Daoy (cell line): ENCODE data around the gene CCDC170. TPM values are rescaled to one million over a fixed set of nuclear protein-coding genes. Genes with fewer than 3 reads are reported as not detected.

Source experiments
- DNase-seq: peaks from one replicate; pipeline ENCODE4 v3.0.0-alpha.2; 2015; ENCODE audit warnings: low read depth
- total RNA-seq: library from RNA; depleted of rRNA; stranded (reverse); fragments of >200 nt; shearing (Covaris generic); gene quantifications from 2 replicates; pipeline ENCODE4 v1.2.3, GENCODE V29; 2014

Gene CCDC170
- total RNA-seq, 1 experiment from 2014 or later = not detected

GRCh38 chr6:151546941-151547659, 53.3 kb downstream of the CCDC170 start:
- no peak for DNase-seq

GRCh38 chr6:151548201-151548600, 54.4 kb downstream of the CCDC170 start:
- no peak for DNase-seq

DNA sequence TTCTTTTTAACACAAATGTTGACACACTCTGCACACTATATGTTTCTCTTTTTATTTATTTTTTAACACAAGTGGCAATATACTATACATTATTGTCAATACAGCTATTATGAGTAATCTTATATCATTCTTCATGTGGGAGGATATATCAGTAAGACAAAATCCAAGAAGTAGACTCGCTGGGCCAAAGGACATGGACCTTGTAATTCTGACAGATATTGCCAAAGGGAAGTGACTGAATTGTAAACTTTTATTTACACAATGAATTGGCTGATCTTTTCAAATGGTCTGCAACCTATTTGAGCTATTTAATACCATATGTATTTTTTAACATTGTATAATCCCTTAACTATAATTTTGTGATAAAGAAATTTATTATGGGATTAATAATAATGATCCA, 56.0 kb downstream of the CCDC170 start:
- no peak for DNase-seq

DNA sequence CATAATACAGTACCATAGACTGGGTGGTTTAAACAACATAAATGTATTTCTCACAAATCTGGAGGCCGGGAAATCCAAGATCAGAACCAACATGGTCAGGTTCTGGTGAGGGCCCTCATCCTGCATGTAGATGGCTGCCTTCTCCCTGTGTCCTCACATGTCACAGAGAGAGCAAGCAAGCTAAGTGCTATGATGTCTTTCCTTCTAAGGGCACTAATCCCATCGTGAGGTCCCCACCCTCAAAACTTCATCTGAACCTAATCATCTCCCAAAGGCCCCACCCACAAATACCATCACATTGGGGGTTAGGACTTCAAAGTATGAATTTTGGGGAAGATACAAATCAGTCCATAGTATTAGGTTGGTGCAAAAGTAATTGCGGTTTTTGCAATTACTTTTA, 56.8 kb downstream of the CCDC170 start:
- no peak for DNase-seq

DNA sequence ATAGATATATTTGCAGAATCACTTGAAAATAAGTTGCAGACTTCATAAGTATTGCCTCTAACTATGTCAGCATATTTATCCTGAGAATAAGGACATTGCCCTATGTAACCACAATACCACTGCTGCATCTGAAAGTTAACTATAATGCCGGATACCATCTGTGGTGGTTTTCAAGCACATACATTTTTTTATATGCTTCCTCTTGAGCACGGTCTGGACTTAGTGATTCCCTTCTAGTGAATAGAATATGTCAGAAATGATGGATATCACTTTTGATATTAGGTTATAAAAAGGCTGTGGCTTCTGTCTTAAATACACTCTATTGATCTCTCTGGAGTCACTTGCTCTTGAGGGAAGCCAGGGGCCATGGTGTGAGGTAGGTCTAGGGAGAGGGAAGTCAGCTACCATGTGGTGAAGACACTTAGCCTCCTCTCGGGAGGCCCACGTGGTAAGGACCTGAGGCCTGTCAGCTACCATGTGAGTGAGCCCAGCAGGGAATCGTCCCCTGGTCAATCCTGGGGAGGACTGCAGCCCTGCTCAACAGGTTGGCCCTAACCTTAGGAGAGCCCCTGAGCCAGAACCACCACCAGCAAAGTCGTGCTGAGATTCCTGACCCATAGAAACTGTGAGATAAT, 57.5 kb downstream of the CCDC170 start:
- DNase-seq = no peak

GRCh38 chr6:151553416-151554165, 59.8 kb downstream of the CCDC170 start:
- no peak for DNase-seq

DNA sequence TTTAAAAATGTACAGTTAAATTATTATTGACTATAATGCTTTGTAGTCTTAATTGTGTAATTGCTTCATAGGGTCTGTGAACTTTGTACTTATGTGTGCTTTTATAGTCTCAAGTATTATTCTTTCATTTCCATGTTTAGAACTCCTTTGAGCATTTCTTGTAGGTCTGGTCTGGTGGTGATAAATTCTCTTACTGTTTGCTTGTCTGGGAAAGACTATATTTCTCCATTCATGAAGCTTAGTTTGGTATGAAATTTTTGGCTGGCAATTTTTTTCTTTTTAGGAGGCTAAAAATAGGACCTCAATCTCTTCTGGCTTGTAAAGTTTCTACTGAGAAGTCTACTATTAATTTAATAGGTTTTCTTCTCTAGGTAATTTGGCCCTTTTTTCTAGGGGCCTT, 67.4 kb downstream of the CCDC170 start:
- DNase-seq = no peak

DNA sequence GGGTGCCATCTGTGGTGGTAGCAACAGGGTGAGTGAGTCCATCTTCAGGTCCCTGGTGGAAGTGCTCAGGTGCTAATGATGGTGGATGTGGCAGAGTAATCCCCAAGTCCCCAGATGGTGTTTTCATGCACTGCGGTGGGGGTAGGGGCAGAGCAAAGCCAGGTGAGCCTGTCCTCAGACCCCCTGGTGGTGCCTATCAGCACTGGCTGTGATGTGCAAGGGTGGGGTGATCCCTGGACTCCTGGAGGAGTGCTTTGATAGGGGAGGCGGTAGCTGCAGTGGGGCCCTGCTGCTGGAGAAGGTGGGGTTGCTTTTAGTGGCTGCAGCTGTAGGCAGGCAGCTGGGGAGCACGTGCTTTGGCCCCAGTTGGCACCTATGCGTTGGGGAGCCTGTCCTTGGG, 70.8 kb downstream of the CCDC170 start:
- no peak for DNase-seq

DNA sequence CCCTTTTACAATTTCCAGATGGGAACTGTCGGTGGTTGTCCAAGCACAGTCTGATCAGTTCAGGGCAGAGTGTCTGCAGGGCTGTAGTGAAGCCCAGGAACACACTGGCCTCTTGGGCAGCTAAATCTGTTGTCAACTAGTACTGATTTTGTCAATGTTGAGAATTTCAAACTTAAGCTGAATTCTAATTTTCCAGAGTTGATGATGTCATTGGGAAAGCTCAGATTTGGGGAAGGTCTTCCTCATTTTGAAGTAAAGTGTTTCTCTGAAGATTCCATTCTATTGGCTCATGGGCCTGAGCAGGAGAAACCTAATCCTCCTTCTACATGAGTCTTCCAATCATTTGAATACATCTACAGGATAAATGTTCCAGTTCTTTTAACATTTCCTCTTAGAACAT, 72.1 kb downstream of the CCDC170 start:
- DNase-seq = no peak

DNA sequence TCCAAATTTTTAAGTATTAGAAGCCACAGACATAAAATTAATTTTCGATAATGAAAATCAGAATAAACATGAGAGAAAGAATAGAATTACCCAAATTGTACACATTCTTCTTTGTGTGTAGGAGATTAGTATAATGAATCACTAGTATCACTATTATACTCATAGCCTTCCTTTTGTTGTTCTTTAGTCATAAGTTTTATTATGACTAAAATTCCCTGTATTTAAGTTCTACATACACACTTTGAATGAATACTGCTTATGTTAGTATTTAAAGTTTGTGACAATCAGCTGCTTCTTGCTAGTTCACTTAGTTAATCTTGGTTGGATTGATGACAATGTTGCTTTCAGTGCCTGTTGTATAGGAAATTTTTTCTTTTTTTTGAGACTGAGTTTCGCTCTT, 72.7 kb downstream of the CCDC170 start:
- no peak for DNase-seq

DNA sequence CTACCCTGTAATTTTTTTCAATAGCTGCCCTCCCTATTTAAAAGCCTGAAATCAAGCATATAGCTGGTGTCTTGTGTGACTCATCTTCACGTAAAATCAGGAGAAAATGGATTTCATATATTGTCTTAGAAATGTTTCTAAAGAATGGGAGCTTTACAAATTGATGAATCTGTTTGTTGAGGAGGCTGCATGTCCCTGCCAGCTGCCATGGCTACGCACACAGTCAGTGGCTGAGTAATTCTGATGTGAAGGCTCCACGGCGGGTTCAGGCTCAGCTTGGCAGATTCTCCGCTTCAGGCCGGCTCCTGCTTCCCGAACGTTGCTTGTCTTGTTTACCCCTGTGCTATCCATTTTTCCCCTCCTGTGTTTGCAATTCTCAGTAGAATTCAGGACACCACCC, 82.8 kb downstream of the CCDC170 start:
- peak; percentile 59 for DNase-seq

DNA sequence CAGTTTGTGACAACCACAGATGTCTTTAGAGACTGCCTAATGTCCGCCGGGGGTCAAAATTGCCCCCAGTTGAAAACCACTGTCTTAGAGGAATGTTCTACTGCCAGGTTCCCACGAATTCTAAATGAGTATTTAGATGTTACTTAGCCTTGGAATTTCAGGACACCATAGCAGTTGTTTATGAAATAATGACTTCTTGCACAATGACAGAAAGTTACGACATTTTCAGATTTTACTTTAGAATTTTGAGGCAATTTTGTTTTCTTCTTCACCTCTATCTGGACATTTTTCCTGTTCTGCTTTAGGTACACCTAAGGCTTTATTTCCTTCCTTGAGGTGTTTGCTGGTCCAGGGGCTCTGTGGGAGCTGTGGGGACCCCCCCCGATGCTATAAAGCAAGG, 83.4 kb downstream of the CCDC170 start:
- no peak for DNase-seq

GRCh38 chr6:151585741-151586140, 91.9 kb downstream of the CCDC170 start:
- no peak for DNase-seq

DNA sequence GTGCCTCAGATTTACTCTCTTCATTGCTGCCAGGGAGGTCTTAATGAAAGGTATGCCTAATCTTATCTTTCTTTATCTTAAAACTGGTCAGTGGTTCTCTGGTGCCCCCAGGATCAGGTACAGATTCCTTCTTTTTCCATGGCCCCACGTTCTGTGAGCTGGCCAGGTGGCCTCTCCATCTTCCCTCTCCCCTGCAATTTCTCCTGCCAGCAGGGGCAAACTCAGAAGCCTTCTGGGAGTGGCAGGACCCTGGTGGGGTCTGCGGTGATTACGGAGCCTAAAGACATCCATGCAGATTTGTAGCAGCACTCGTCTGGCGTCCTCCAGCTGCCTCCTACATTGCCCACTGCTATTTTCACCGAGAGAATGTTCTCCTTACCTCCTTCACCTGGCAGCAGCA, 95.8 kb downstream of the CCDC170 start:
- no peak for DNase-seq

DNA sequence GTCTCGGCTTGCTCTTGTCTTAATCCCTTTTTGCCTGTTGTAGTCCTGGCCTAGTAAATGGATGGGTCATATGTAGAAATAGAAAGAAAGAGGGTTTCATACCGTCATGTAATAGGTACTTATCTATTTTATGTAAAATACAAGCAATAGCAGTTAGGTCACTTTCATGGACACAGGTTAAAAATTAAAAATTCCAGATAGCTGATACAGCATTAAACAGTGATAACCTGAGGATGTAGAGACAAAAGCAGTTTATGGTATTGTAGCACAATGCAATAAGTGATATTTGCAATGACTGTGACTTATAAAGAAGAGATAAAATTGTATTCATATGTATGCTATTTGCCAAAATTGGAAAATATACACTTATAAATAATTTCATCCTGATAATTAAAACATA, 96.9 kb downstream of the CCDC170 start:
- no peak for DNase-seq

DNA sequence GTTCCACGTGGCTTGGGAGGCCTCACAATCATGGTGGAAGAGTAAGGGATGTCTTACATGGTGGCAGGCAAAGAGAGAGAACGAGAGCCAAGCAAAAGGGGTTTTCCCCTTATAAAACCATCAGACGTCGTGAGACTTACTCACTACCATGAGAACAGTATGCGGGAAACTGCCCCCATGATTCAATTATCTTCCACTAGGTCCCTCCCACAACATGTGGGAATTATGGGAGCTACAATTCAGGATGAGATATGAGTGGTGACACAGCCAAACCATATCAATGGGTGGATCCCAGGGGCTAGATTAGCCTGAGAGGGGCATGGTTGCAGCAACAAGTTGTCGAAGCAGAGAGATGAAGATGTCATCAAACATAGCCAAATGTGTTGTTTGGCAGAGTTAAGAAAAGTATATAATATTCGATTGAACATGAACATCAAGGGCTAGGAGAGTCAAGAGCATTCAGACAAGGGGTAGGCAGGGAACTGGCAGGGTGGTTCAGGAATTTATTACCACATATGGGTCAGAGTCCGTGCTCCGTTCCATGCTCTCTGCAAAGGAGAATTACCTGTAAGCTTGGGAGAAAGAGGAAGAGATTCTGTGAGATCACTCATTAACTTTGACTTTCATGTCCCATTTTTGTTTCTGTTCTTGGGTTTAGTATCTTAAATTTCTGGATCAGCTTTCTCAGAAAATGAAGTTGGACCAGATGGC, 98.8 kb downstream of the CCDC170 start:
- no peak for DNase-seq

DNA sequence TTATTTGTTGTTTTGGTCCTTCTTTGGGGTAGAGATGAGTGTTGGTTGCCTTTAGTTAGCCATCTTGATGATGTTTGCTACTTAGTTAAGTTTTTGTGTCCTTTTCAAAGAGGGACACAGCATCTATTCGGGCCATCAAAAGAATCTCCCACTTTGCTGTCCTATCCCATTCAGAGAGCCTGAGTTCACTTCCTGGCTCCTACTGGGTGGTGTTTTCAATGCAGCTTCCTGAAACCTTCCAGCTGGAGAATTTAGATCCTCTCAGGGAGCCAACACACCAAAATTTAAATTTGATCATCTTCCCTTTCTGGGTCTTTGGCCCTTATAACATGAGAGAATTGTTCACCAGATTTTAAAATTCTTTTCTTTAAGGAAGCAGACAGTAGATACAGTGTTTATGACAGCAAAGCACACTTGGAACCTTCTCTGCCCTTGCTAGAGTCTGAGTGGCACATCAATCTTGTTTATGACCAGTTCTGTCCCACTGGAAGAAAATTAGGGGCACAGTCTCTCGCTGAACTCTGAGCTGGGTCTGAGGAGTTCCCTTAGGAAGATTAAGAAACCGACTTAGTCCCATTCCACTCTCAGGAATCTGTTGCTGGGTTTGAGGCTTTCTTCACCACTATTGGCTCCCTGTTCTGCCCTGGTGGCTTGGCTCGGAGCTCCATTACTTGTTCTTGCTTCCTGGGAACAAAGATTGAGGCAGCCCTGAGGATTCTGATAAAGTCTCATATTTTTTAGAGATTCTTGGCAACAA, 115.5 kb downstream of the CCDC170 start:
- no peak for DNase-seq

DNA sequence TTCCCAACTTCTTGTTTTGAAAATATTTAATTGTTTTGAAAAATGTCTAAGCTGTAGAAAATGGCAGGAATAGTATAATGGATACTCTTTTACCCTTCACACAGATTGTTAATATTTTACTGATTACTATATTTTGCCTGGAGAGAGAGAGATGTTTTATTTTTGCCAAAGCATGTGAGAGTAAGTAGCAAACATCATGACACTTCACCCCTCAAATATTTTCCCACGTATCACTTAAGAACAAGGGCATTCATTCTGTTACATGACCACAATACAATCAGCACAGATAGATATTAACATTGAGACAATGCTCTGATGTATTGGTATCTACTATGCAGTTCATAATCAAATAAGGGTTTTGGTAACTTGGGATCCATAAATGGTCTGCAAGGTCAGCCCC, 116.5 kb downstream of the CCDC170 start:
- no peak for DNase-seq

GRCh38 chr6:151614630-151615029, 120.8 kb downstream of the CCDC170 start:
- no peak for DNase-seq

- DNase-seq = no peak
Measured at GRCh38 chr6:151616091-151616513, 122.3 kb downstream of the CCDC170 start.

- DNase-seq = no peak
Measured at GRCh38 chr6:151616600-151616999, 122.8 kb downstream of the CCDC170 start.

DNA sequence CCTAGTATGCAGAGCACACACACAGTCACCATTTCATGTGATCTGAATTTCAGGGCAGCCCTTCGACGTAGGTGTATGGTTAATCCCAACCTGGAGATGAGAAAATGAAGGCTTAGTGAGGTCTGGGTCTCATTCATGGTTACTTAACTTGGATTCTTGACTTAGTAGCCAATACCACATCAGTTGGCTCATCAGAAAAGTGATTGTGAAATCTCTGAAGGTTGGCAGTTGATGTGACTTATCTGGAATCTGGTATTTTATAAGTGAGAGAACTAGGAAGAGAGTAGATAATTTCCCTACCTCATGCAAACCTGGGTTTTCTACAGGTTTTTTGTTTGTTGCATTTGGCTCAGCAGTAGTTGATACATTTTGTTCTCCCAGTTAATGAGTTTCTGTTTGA, 123.7 kb downstream of the CCDC170 start:
- no peak for DNase-seq
